ENCODE data around the gene UTP18.
A peak's percentile ranks its signal among the peaks of the same experiment; 100 is the strongest.

DNA sequence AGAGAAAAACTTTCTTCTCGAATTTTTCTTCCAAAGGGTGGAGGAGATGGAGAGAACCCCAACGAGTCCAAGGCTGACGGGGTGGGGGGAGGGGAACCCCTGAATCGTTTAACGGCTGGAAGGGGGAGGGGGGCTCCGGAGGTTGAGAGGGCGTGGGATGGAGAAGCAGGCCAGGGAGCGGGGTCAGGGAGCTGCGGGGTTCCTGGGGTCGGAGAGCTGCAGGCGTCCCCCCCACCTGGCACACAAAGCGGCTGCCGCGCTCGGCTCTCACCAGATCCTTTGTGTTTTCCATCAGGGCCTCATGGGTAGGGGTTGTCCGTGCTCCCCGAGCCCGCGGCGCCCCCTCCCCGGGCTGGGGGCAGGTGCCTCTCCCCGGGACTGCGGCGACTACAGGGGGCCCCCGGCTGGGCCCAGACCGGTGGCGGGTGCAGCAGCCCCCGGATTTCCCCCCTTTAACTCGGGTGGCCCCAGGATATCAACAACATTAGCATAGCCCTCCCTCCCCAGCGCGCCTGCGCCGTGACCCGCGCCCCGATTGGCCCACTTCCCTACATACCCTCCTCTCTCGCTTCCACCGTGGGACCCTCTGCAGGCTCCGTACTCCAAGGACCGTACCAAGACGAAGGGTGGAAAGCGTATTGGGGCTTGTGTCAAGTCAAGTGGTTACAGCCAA lies 646 bp upstream of the UTP18 start, which contains the start of gene MBTD1:
- TF ChIP-seq, protein P1, sequence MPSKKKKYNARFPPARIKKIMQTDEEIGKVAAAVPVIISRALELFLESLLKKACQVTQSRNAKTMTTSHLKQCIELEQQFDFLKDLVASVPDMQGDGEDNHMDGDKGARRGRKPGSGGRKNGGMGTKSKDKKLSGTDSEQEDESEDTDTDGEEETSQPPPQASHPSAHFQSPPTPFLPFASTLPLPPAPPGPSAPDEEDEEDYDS (CRISPR knock-in tag; IDR thresholded peaks at IDR 0.05): peak; percentile 68
- TF ChIP-seq SMC3 (IDR thresholded peaks at IDR 0.05; ENCODE audit: low read length): no peak
- TF ChIP-seq HOXA7 (CRISPR knock-in tag; IDR thresholded peaks at IDR 0.05): no peak

Measured in HepG2 (cell line).